Measurements from ENCODE around the gene MAGEB17.
"Not testable (repeated sequence)": the region's sequence is repeated elsewhere in the genome, so short reads cannot be mapped to it uniquely, and the experiment has no call there.

Gene MAGEB17

GRCh38 chrX:16141422-16142245 lies 25.6 kb upstream of the MAGEB17 start:
- TF ChIP-seq CTCF (IDR thresholded peaks at IDR 0.05) (no peak), ZFX (IDR thresholded peaks at IDR 0.05; ENCODE audit: borderline replicate concordance) (no peak)
- H3K27ac ChIP-seq: no peak overlapping the region

- TF ChIP-seq ZFX (IDR thresholded peaks at IDR 0.05; ENCODE audit: borderline replicate concordance) (no peak), CTCF (IDR thresholded peaks at IDR 0.05) (no peak)
- H3K27ac ChIP-seq: no peak overlapping the region
Observed at GRCh38 chrX:16142246-16142558, 25.1 kb upstream of the MAGEB17 start.

GRCh38 chrX:16143968-16144367 lies 23.3 kb upstream of the MAGEB17 start:
- TF ChIP-seq CTCF (IDR thresholded peaks at IDR 0.05): no peak
- no peak for TF ChIP-seq ZFX (IDR thresholded peaks at IDR 0.05; ENCODE audit: borderline replicate concordance)
- no peak overlapping the region for H3K27ac ChIP-seq

GRCh38 chrX:16144420-16144819 lies 22.9 kb upstream of the MAGEB17 start:
- TF ChIP-seq CTCF (IDR thresholded peaks at IDR 0.05) (no peak), ZFX (IDR thresholded peaks at IDR 0.05; ENCODE audit: borderline replicate concordance) (no peak)
- no peak overlapping the region for H3K27ac ChIP-seq

GRCh38 chrX:16145093-16145492 lies 22.2 kb upstream of the MAGEB17 start:
- not testable (repeated sequence) for H3K27ac ChIP-seq

GRCh38 chrX:16145656-16146055 lies 21.6 kb upstream of the MAGEB17 start:
- TF ChIP-seq ZFX (IDR thresholded peaks at IDR 0.05; ENCODE audit: borderline replicate concordance): no peak
- TF ChIP-seq CTCF (IDR thresholded peaks at IDR 0.05): no peak
- H3K27ac ChIP-seq: no peak overlapping the region

- no peak overlapping the region for H3K27ac ChIP-seq
- TF ChIP-seq ZFX (IDR thresholded peaks at IDR 0.05; ENCODE audit: borderline replicate concordance): no peak
- TF ChIP-seq CTCF (IDR thresholded peaks at IDR 0.05): no peak
Observed at GRCh38 chrX:16148896-16149295, 18.4 kb upstream of the MAGEB17 start.

- no peak for TF ChIP-seq CTCF (IDR thresholded peaks at IDR 0.05)
- no peak for TF ChIP-seq ZFX (IDR thresholded peaks at IDR 0.05; ENCODE audit: borderline replicate concordance)
- no peak overlapping the region for H3K27ac ChIP-seq
Observed at GRCh38 chrX:16155581-16156096, 11.6 kb upstream of the MAGEB17 start.
